Mesothelial cell of epicardium (in vitro differentiated cells): ENCODE measurements around the gene SP140. TPM values are rescaled to one million over a fixed set of nuclear protein-coding genes. Genes with fewer than 3 reads are reported as not detected.

ENCODE experiments used
- DNase-seq, 2 experiments: peaks; one replicate each; pipeline ENCODE4 v3.0.0; 2021; ENCODE audit warnings: low spot score in 2 of 2; ENCODE audit not compliant: unreplicated experiment in 2 of 2
- H3K27ac Mint-ChIP-seq: 2 replicates; pipeline ENCODE4 v1.8.0; 2021; ENCODE audit warnings: mixed read lengths
- H3K27me3 Mint-ChIP-seq: 2 replicates; pipeline ENCODE4 v1.8.0; 2021; ENCODE audit warnings: low read depth, mixed read lengths
- H3K36me3 Mint-ChIP-seq: 2 replicates; pipeline ENCODE4 v1.8.0; 2021; ENCODE audit warnings: mixed read lengths
- H3K4me1 Mint-ChIP-seq: 2 replicates; pipeline ENCODE4 v1.8.0; 2021; ENCODE audit warnings: mixed read lengths
- H3K4me3 Mint-ChIP-seq: 2 replicates; pipeline ENCODE4 v1.8.0; 2021; ENCODE audit warnings: mild to moderate bottlenecking, moderate library complexity, mixed read lengths
- H3K9me3 Mint-ChIP-seq: 2 replicates; pipeline ENCODE4 v1.8.0; 2021; ENCODE audit warnings: mixed read lengths
- total RNA-seq: library from RNA; stranded (reverse); gene quantifications from 3 replicates; pipeline ENCODE4 v1.2.1, GENCODE V29; 2021
- TF ChIP-seq, protein P1 (sequence below): fragments of 200-600 bp; sonication (generic); IDR thresholded peaks from one replicate; pipeline ENCODE4 v1.5.0; 2021; ENCODE audit warnings: antibody characterized with exemption; ENCODE audit not compliant: unreplicated experiment

Gene SP140
- total RNA-seq, 1 donor from 2014 or later = 0.34 TPM

DNA sequence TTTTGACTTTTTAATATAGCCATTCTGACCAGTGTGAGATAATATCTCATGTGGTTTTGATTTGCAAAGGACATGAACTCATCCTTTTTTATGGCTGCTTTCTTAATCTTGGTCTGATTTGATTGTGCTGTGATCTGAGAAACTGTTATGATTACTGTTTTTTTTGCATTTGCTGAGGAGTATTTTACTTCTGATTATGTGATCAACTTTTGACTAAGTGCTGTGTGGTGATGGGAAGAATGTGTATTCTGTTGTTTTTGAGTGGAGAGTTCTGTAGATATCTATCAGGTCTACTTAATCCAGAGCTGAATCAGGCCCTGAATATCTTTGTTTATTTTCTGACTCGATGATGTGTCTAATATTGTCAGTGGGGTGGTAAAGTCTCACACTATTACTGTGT is 118.2 kb downstream of the SP140 start:
- Mint-ChIP-seq H3K27ac (no peak overlapping the region), H3K9me3 (peaks cover 39% of the 10 kb centered on the region), H3K27me3 (no peaks in the 10 kb centered on the region), H3K4me3 (no peak overlapping the region), H3K36me3 (peaks cover 2% of the 10 kb centered on the region), H3K4me1 (no peaks in the 10 kb centered on the region)
- TF ChIP-seq, protein P1, sequence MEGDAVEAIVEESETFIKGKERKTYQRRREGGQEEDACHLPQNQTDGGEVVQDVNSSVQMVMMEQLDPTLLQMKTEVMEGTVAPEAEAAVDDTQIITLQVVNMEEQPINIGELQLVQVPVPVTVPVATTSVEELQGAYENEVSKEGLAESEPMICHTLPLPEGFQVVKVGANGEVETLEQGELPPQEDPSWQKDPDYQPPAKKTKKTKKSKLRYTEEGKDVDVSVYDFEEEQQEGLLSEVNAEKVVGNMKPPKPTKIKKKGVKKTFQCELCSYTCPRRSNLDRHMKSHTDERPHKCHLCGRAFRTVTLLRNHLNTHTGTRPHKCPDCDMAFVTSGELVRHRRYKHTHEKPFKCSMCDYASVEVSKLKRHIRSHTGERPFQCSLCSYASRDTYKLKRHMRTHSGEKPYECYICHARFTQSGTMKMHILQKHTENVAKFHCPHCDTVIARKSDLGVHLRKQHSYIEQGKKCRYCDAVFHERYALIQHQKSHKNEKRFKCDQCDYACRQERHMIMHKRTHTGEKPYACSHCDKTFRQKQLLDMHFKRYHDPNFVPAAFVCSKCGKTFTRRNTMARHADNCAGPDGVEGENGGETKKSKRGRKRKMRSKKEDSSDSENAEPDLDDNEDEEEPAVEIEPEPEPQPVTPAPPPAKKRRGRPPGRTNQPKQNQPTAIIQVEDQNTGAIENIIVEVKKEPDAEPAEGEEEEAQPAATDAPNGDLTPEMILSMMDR = no peak
- no peak for DNase-seq

DNA sequence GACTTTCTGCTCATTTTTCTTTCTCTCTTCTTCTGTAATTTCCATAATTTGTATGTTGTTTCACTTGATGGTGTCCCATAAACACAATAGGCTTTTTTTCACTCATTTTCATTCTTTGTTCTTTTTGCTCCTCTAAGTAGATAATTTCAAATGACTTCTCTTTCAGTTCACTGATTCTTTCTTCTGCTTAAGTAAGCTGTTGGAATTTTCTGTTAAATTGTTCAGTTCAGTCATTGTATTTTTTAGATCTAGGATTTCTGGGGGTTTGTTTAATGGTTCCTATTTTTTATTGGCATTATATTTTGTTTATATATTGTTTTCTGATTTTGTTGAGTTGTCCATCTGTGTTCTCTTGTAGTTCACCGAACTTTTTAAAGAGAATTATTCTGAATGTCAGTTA is 120.9 kb downstream of the SP140 start:
- TF ChIP-seq, protein P1 = no peak
- no peak for DNase-seq
- Mint-ChIP-seq H3K27me3 (no peaks in the 10 kb centered on the region), H3K36me3 (peaks cover 2% of the 10 kb centered on the region), H3K27ac (no peak overlapping the region), H3K4me1 (no peaks in the 10 kb centered on the region), H3K9me3 (peaks cover 39% of the 10 kb centered on the region), H3K4me3 (no peak overlapping the region)

DNA sequence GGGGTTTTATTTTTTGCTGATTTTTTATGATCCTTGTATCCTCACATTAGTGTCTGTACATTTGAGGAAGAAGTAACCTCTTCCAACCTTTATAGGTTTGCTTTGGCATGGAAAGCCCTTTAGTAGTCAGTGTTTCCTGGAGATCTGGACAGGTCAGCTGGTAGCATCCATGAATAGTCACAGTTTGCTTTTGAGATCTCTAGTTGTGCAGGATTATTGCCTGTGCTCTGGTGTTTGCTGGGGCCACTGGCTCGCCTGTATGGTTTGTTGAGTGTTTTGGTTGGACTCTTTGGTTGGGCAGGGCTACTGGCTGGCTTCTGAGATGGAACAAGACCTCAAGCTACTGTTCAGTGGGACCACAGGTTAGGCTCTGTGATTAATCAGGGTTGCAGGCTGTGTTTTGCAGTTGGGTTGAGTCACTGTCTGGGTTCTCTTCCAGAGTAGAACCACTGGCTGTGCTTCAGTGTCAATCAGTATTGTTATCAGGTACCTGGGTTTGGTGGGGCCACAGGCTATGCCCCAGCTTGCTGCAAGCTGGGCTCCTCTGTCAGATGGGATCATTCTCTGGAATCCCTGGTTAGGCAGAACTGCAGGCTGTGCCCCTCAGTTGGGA is 121.5 kb downstream of the SP140 start:
- no peak for DNase-seq
- H3K9me3 Mint-ChIP-seq = peaks cover 39% of the 10 kb centered on the region
- H3K4me3 Mint-ChIP-seq = no peak overlapping the region
- no peaks in the 10 kb centered on the region for H3K27me3 Mint-ChIP-seq
- no peak overlapping the region for H3K27ac Mint-ChIP-seq
- peaks cover 2% of the 10 kb centered on the region for H3K36me3 Mint-ChIP-seq
- TF ChIP-seq, protein P1 = no peak
- no peaks in the 10 kb centered on the region for H3K4me1 Mint-ChIP-seq

DNA sequence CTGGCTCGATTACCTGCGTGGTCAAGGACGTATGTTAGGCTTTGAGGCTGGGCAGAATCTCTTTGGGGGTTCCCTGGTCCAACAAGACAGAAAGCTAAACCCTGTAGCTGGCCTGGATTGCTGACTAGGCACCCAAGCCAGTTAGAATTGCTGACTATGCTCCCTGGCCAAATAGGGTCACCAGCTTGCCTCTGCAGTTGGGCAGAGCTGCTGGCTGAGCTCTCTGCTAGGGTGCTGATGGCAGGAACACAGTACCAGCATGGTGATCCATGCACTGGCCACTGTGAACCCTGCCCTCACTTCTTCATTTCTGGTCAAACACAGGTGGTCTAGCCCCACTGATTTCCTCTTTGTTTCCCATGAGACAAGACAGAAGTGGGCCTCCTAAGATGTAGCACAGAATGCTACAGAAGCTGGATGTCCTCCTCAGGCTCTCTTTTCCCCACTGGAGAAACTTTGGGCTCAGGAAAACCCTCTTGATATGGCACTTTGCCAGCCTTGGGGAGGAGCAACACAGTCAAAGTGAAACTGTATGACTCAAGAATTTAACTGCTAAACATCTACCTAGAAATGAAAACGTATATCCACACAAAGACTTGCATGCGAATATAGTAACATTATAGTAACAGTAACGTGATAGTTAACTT is 122.2 kb downstream of the SP140 start:
- TF ChIP-seq, protein P1 = no peak
- Mint-ChIP-seq H3K36me3 (peaks cover 2% of the 10 kb centered on the region), H3K4me3 (no peak overlapping the region), H3K27ac (no peak overlapping the region), H3K27me3 (no peaks in the 10 kb centered on the region), H3K9me3 (peaks cover 33% of the 10 kb centered on the region), H3K4me1 (no peaks in the 10 kb centered on the region)
- DNase-seq = no peak

DNA sequence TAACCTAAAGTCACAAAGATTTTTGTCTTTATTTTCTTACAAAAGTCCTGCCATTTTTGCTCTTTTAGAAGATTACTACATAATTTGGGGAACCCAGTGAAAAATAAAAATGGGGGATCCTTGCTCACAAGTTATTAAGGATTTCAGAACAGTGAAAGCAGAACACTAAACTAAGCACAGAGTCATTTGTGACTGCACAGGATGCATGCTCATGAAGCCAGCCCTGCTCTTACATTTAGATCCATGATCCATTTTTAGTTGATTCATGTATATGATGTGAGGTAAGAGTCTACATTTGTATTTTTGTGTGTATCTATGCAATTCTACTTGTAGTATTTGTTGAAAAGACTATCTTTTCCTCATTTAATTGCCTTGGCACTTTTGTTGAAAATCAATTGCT is 123.3 kb downstream of the SP140 start:
- no peak for DNase-seq
- H3K27me3 Mint-ChIP-seq = peaks cover 1% of the 10 kb centered on the region
- no peak overlapping the region for H3K27ac Mint-ChIP-seq
- H3K36me3 Mint-ChIP-seq = peaks cover 2% of the 10 kb centered on the region
- TF ChIP-seq, protein P1 = no peak
- no peaks in the 10 kb centered on the region for H3K4me1 Mint-ChIP-seq
- no peak overlapping the region for H3K4me3 Mint-ChIP-seq
- peaks cover 25% of the 10 kb centered on the region for H3K9me3 Mint-ChIP-seq
